AG10803 (cell line): ENCODE measurements around the gene MCM5.
A peak's percentile ranks its signal among the peaks of the same experiment; 100 is the strongest.
"Not testable (repeated sequence)": the region's sequence is repeated elsewhere in the genome, so short reads cannot be mapped to it uniquely, and the experiment has no call there.

Source experiments
- DNase-seq: peaks from one replicate; pipeline ENCODE4 v3.0.0; 2010; ENCODE audit warnings: low read depth
- H3K4me3 ChIP-seq: 2 replicates; pipeline ENCODE4 v1.5.1; 2011; ENCODE audit warnings: mild to moderate bottlenecking, low read length, control low read depth
- CTCF ChIP-seq: conservative IDR thresholded peaks from 2 replicates; pipeline ENCODE4 v1.5.1; 2011; ENCODE audit warnings: mild to moderate bottlenecking, low read length, control low read depth, inconsistent platforms

The MCM5 gene

GRCh38 chr22:35359380-35360065, 40.4 kb upstream of the MCM5 start:
- no peak for TF ChIP-seq CTCF
- DNase-seq = no peak
- no peak overlapping the region for H3K4me3 ChIP-seq

- H3K4me3 ChIP-seq = no peak overlapping the region
- TF ChIP-seq CTCF = no peak
- DNase-seq = no peak
These were observed 38.9 kb upstream of the MCM5 start for GRCh38 chr22:35361001-35361558.

DNA sequence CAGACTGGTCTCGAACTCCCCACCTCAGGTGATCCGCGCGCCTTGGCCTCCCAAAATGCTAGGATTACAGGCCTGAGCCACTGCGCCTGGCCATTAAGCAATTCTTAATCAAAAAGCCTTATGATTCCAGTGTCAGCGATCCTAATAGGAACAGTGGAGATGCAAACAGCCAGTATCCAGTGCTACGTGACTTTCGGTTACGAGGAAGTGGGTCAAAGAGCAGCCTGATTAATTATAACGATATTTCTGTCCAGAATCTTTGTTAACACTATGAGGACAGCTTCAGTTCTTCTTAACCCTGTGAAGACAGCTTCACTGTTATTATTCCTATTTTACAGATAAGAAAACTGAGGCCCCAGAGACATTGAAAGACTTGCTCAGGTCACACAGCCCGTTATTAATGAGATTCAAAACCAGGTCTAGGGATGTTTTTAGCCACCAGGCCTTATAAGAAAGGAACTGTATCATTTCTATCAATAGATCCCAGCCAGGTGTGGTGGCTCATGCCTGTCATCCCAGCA, 36.3 kb upstream of the MCM5 start:
- TF ChIP-seq CTCF = no peak
- no peak for DNase-seq

GRCh38 chr22:35364230-35364629, 35.7 kb upstream of the MCM5 start:
- not testable (repeated sequence) for H3K4me3 ChIP-seq
- peak; percentile 46 for DNase-seq

More for the DNA sequence above, 36.3 kb upstream of the MCM5 start:
- no peak overlapping the region for H3K4me3 ChIP-seq

DNA sequence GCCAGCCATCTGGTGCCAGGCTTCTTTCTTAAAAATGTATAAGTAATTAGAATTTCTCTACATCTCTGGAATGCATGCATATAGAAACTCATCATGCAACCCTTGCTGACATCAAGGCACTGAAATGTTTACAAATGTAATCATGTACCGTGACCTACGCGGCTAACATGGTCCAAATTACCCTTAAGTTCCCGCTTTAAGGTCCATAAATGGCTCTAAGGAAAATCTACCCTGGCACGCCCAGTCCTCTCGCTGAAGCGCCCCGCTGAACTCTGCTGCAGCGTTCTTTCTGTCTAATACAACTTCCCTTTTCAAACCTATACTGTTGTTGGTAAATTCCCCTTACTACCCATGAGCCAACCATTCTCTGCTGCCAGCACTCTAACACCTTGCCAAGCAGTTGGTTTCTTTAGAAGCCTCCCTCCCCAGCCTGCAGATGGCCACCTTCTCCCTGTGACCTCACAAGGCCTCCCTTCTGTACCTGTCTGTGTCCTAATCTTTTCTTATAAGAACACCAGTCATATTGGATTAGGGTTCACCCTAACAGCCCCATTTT, 32.5 kb upstream of the MCM5 start:
- TF ChIP-seq CTCF = no peak
- no peak for DNase-seq
- H3K4me3 ChIP-seq = no peak overlapping the region

DNA sequence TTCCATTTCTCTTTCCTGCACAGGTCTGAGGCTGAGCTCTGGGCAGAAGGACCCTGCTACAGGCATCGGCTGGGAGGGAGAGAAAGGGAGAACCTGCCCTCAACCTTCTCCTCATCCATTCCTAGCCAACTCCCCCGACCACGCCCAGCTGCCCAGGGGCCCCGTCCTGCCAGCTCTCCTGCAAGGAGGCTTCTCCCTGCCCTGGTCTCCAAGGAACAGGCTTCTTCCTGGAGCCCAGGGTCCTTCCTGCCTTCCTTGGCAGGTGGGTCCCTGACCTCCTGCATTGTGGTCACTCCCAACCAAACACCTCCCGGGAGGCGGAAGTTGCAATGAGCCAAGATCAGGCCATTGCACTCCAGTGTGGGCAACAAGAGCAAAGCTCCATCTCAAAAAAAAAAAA, 31.6 kb upstream of the MCM5 start:
- H3K4me3 ChIP-seq = no peak overlapping the region
- no peak for TF ChIP-seq CTCF

GRCh38 chr22:35369996-35370395, 29.9 kb upstream of the MCM5 start:
- H3K4me3 ChIP-seq = no peak overlapping the region
- no peak for DNase-seq
- TF ChIP-seq CTCF = no peak

More for the DNA sequence above, 31.6 kb upstream of the MCM5 start:
- DNase-seq = no peak
